Gastroesophageal sphincter (tissue), 3 donors: ENCODE results near the gene NRSN1.

Experiments used
- CTCF ChIP-seq, 4 experiments: fragments of 200-600 bp in 2 of 4; fragments of 450-650 bp in 2 of 4; sonication (generic) in 1 of 4; IDR thresholded peaks; one replicate each; pipeline ENCODE4 v1.5.1; 2017 to 2019; ENCODE audit warnings: antibody characterized with exemption in 4 of 4, mild to moderate bottlenecking in 2 of 4, moderate library complexity in 2 of 4
- EP300 ChIP-seq: sonication (generic); formaldehyde crosslinking; IDR thresholded peaks from one replicate; pipeline ENCODE4 v1.6.1; 2017; ENCODE audit warnings: antibody characterized with exemption, mild to moderate bottlenecking
- POLR2A ChIP-seq, 2 donors: fragments of 450-650 bp; IDR thresholded peaks; one replicate each; pipeline ENCODE4 v1.6.1; 2017; ENCODE audit warnings: antibody characterized with exemption in 2 of 2, mild to moderate bottlenecking in 2 of 2, moderate library complexity in 1 of 2
- POLR2AphosphoS5 ChIP-seq: sonication (generic); formaldehyde crosslinking; IDR thresholded peaks from one replicate; pipeline ENCODE4 v1.6.1; 2017; ENCODE audit warnings: antibody characterized with exemption

- TF ChIP-seq CTCF (IDR thresholded peaks at IDR 0.05) (no peak), POLR2A (IDR thresholded peaks at IDR 0.05) (no peak), EP300 (no peak), POLR2AphosphoS5 (no peak)
These were observed 20.8 kb upstream of the NRSN1 start for GRCh38 chr6:24105191-24105590.
